Ishikawa (cell line): Measurements from ENCODE around the gene FDX2.

Source experiments
- CEBPB ChIP-seq: IDR thresholded peaks from 2 replicates; pipeline ENCODE4 v1.6.1; 2012
- CREB1 ChIP-seq: IDR thresholded peaks from 2 replicates; pipeline ENCODE4 v1.6.1; 2012; ENCODE audit warnings: low read depth
- EGR1 ChIP-seq: IDR thresholded peaks from 2 replicates; pipeline ENCODE4 v1.6.1; 2012
- EP300 ChIP-seq: IDR thresholded peaks from 2 replicates; pipeline ENCODE4 v1.6.1; 2012; ENCODE audit warnings: borderline replicate concordance
- FOXM1 ChIP-seq: IDR thresholded peaks from 2 replicates; pipeline ENCODE4 v1.6.1; 2012; ENCODE audit warnings: low read depth, borderline replicate concordance
- NFIC ChIP-seq: IDR thresholded peaks from 2 replicates; pipeline ENCODE4 v1.6.1; 2012
- RAD21 ChIP-seq: IDR thresholded peaks from 2 replicates; pipeline ENCODE4 v1.6.1; 2012; ENCODE audit warnings: low read depth
- TAF1 ChIP-seq: IDR thresholded peaks from 2 replicates; pipeline ENCODE4 v1.6.1; 2012; ENCODE audit warnings: low read depth, mild to moderate bottlenecking
- TCF12 ChIP-seq: IDR thresholded peaks from 2 replicates; pipeline ENCODE4 v1.6.1; 2012; ENCODE audit warnings: low read depth
- TEAD4 ChIP-seq: IDR thresholded peaks from 2 replicates; pipeline ENCODE4 v1.6.1; 2012
- YY1 ChIP-seq: IDR thresholded peaks from 2 replicates; pipeline ENCODE4 v1.6.1; 2012; ENCODE audit warnings: low read depth
- ZBTB7A ChIP-seq: IDR thresholded peaks from 2 replicates; pipeline ENCODE4 v1.6.1; 2012; ENCODE audit warnings: low read depth
- TF ChIP-seq, protein P1 (sequence below): IDR thresholded peaks from 2 replicates; pipeline ENCODE4 v1.6.1; 2012
- TF ChIP-seq, protein P2 (sequence below): IDR thresholded peaks from 2 replicates; pipeline ENCODE4 v1.6.1; 2012; ENCODE audit warnings: low read depth, mild to moderate bottlenecking
- TF ChIP-seq, protein P3 (sequence below): IDR thresholded peaks from 2 replicates; pipeline ENCODE4 v1.6.1; 2012

FDX2 gene

DNA sequence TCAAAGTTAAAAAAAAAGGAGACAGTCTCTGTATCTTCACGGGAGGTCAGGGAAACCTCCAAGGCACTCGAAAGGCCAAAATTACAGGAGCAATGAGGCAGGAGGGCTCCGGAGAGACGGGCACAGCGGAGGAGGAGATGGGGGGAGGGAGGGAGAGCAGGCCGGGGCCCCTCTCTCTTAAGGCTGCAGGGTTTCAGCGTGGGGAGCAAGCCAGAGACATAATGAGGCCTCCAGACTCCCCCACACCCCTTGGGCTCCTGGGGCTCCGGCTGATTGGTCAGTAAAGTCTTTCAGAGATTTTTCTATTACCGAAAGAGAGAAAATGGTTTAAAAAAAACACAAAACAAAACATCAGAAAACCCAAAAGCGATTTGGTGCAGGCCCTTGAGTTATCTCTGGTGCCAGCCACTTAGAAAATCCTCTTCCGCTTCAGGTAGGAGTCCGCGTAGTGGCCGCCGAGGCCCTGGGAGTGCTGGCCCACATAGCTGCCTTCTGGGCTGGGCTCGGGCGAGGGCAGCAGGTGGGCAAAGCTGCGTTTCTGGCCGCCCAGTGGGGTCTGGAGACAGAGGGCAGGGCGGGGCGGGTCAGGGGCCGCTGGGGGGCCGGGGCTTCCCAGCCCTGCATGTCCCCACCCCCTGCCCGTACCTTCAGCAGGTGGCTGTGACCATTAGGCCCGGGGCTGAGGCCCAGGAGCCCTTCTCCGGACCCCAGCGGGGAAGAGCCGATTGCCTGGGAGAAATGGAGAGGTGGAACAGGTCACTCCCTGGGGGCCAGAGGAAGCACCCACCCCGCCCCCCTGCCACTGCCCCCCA lies 1.4 kb upstream of the FDX2 start:
- TF ChIP-seq RAD21 (no peak), EGR1 (no peak), YY1 (no peak)
- TF ChIP-seq, protein P1, sequence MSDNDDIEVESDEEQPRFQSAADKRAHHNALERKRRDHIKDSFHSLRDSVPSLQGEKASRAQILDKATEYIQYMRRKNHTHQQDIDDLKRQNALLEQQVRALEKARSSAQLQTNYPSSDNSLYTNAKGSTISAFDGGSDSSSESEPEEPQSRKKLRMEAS = no peak

DNA sequence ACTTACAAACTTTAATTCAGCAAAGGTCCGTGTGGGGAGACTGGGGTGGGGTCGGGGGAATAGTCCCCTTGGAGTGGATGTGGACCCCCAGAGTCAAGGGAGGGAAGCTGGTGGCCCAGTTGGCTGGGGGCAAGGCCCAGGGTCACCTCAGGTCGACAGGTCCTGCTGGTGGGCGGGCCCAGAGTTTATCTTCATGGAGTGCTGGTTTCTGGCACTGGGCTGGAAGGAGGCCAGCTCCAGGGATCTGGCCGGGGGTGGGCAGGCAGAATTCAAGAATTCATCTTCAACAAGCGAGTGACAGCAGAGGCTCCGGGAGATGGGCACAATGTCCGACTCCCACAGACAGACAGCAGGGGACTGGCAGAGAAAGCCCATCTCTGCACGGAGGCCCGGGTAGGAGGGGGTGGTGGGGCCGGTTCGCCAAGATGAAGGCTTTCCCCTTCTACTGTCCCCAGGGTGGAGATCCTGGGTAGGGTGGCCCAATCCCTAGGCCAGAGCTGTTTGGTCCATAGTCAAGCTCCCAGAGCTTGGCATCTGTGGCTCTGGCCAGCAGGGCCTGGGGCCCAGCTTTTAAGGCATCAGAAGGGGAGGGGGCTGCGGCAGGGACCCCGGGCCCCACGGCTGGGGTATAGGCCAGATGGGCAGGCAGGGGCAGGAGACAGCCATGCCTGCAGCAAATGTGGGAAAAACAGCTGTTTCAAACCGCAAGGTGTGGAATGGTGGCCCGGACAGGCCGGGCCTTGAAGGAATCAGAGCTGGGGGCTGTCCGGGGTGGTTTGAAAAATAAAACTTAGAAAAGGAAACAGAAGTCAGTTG lies 622 bp upstream of the FDX2 start:
- TF ChIP-seq ZBTB7A (peak; percentile 77; the same call in 1 of the 2 replicates), NFIC (0 out of 2 replicates have a peak, but pooled peaks have one; percentile 5), CREB1 (no peak)
- TF ChIP-seq, protein P2, sequence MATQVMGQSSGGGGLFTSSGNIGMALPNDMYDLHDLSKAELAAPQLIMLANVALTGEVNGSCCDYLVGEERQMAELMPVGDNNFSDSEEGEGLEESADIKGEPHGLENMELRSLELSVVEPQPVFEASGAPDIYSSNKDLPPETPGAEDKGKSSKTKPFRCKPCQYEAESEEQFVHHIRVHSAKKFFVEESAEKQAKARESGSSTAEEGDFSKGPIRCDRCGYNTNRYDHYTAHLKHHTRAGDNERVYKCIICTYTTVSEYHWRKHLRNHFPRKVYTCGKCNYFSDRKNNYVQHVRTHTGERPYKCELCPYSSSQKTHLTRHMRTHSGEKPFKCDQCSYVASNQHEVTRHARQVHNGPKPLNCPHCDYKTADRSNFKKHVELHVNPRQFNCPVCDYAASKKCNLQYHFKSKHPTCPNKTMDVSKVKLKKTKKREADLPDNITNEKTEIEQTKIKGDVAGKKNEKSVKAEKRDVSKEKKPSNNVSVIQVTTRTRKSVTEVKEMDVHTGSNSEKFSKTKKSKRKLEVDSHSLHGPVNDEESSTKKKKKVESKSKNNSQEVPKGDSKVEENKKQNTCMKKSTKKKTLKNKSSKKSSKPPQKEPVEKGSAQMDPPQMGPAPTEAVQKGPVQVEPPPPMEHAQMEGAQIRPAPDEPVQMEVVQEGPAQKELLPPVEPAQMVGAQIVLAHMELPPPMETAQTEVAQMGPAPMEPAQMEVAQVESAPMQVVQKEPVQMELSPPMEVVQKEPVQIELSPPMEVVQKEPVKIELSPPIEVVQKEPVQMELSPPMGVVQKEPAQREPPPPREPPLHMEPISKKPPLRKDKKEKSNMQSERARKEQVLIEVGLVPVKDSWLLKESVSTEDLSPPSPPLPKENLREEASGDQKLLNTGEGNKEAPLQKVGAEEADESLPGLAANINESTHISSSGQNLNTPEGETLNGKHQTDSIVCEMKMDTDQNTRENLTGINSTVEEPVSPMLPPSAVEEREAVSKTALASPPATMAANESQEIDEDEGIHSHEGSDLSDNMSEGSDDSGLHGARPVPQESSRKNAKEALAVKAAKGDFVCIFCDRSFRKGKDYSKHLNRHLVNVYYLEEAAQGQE = no peak

DNA sequence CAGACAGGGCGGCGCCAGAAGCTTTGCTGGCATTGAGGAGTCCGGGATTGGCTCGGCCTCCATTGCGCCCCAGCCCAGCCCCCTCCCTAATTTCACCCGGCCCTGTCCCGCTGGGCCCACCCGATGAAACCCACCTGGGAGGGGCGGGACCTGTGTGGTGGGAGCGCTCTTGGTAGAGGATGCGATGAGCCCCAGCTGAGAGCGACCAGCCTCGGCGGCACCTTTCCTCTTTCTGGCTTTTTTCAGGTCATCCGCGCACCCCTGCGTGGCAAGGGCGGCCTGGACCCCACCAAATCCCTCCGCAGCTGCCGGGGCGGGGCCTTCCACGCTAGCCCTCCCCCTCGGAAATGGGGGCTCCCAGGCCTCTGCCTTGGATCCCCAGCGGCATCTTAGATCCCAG lies 6.4 kb downstream of the FDX2 start, which contains the start of gene ZGLP1:
TSS of gene ZGLP1 (minus strand) at position 393 of the 400 bp plus-strand sequence.
- TF ChIP-seq RAD21 (no peak), EP300 (no peak), CREB1 (no peak), NFIC (no peak), CEBPB (no peak), TAF1 (no peak), TEAD4 (no peak), ZBTB7A (no peak), FOXM1 (no peak), EGR1 (no peak), YY1 (no peak), TCF12 (no peak)
- TF ChIP-seq, protein P1 = no peak
- TF ChIP-seq, protein P2 = no peak
- TF ChIP-seq, protein P3, sequence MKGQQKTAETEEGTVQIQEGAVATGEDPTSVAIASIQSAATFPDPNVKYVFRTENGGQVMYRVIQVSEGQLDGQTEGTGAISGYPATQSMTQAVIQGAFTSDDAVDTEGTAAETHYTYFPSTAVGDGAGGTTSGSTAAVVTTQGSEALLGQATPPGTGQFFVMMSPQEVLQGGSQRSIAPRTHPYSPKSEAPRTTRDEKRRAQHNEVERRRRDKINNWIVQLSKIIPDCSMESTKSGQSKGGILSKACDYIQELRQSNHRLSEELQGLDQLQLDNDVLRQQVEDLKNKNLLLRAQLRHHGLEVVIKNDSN = no peak

DNA sequence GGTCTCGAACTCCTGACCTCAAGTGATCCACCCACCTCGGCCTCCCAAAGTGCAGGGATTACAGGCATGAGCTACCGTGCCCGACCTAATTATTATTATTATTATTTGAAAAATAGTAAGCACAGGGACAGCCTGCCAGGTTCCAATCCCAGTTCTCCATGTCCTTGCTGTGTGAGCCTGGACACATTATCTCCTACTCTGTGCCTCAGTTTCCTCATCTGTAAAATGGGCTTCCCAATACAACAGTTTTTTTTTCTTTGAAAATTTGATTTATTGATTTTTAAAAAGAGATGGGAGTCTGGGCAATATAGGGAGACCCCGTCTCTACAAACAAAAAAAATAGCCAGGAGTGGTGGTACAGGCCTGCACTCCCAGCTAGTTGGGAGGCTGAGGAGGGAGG lies 9.5 kb downstream of the FDX2 start:
- TF ChIP-seq ZBTB7A = no peak
- TF ChIP-seq, protein P3 = no peak
- TF ChIP-seq EGR1 = no peak
- TF ChIP-seq NFIC = no peak
- no peak for TF ChIP-seq TCF12

DNA sequence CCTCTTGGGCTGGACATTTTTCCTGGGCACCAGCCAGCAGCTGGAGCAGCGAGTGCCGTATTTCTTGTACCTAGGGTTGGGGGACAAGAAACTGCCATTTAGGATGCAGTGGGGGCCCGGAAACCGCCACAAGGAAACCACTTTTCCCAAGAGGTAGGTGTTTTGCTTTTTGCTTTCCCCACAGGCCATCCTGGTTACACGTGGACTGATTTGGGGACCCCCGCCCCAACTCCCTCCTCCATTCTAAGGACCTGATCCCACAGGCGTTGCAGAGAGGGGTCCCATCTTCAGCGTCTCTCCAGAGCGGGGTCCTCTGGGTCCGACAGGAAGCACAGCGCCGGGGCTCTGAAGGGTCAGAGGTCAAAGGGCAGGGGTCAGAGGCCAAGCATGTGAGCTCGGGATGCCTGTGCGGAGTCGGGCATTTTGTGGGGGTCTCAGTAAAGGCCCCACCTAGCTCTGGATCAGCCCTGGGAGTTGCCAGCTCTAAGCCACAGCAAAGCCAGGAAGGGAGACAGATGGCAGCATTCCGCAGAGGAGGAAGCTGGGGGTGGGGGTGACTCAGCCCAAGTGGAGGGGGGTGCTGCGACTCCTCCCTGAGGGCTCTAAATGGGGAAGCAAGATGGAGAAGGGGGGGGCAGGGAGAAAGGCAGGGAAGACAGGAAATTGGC lies 10.5 kb downstream of the FDX2 start:
- 0 out of 2 replicates have a peak, but pooled peaks have one; percentile 25 for TF ChIP-seq ZBTB7A
- TF ChIP-seq TCF12 = no peak
